Fibroblast of the aortic adventitia (primary cell): ENCODE measurements around the gene PHACTR2. TPM values are rescaled to one million over a fixed set of nuclear protein-coding genes. Genes with fewer than 3 reads are reported as not detected.
"Not testable (repeated sequence)": the region's sequence is repeated elsewhere in the genome, so short reads cannot be mapped to it uniquely, and the experiment has no call there.

ENCODE experiments used
- DNase-seq: peaks from one replicate; pipeline ENCODE4 v3.0.0-alpha.2; 2010; ENCODE audit warnings: low read depth
- H3K4me3 ChIP-seq: 2 replicates; pipeline ENCODE4 v1.5.1; 2011; ENCODE audit warnings: low read depth, mild to moderate bottlenecking, control low read depth, low read length, moderate library complexity
- total RNA-seq: library from RNA; depleted of rRNA; stranded (reverse); fragments of >200 nt; gene quantifications from 2 replicates; pipeline ENCODE4 v1.2.3, GENCODE V29; 2012; ENCODE audit warnings: low replicate concordance
- TF ChIP-seq, protein P1 (sequence below): IDR thresholded peaks from 2 replicates; pipeline ENCODE4 v1.5.1; 2011; ENCODE audit warnings: mild to moderate bottlenecking, low read length, control low read depth, inconsistent platforms; ENCODE audit not compliant: insufficient read depth

The PHACTR2 gene
- total RNA-seq, 1 donor = 74.7 TPM

DNA sequence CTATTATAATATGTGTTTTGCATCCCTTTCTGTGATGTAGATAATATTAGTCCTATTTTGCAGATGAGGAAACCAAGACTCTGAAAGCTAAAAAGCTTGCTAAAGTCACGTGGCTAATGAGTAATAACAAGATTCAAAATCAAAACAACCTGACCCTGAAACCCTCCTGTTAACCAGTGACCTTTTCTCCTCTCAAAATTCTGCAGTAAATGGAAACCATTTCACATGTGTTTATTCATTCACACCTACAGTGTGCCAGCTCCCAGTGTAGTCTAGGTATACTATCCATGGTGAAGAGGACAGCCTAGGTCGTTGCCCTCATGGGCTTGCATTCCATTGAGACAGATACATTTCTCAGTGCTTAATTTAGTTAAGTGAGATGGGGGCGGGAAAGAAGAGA, 30.6 kb upstream of the PHACTR2 start:
- DNase-seq = no peak
- TF ChIP-seq, protein P1, sequence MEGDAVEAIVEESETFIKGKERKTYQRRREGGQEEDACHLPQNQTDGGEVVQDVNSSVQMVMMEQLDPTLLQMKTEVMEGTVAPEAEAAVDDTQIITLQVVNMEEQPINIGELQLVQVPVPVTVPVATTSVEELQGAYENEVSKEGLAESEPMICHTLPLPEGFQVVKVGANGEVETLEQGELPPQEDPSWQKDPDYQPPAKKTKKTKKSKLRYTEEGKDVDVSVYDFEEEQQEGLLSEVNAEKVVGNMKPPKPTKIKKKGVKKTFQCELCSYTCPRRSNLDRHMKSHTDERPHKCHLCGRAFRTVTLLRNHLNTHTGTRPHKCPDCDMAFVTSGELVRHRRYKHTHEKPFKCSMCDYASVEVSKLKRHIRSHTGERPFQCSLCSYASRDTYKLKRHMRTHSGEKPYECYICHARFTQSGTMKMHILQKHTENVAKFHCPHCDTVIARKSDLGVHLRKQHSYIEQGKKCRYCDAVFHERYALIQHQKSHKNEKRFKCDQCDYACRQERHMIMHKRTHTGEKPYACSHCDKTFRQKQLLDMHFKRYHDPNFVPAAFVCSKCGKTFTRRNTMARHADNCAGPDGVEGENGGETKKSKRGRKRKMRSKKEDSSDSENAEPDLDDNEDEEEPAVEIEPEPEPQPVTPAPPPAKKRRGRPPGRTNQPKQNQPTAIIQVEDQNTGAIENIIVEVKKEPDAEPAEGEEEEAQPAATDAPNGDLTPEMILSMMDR = no peak
- no peak overlapping the region for H3K4me3 ChIP-seq

DNA sequence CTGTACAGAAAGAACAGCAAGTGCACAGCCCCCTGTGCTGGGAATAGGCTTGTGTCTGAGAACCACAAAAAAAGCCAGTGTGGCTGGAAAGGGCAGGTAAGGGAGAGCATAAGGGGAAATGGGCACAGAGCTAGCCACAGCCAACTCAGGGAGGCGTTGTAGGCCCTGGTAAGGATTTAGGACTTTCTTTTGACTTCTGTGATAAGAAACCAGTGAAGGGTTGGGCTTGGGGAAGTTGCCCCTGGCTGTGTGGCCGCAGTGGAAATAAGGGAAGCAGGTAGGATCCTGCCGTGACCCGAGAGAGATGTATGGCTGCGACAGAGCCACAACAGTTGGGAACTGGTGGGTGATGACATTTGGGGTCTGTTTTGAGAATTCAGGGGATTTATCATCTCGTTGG, 30.0 kb upstream of the PHACTR2 start:
- H3K4me3 ChIP-seq = no peak overlapping the region
- no peak for DNase-seq
- TF ChIP-seq, protein P1 = no peak

DNA sequence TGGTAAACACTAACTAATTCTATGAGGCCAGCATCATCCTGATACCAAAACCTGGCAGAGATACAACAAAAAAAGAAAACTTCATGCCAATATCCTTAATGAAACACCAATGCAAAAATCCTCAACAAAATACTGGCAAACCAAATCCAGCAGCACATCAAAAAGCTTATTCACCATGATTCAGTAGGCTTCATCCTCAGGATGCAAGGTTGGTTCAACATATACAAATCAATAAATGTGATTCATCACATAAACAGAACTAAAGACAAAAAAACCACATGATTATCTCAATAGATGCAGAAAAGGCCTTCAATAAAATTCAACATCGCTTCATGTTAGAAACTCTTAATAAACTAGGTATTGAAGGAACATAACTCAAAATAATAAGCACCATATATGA, 28.4 kb upstream of the PHACTR2 start:
- H3K4me3 ChIP-seq, DNase-seq: not testable (repeated sequence)

DNA sequence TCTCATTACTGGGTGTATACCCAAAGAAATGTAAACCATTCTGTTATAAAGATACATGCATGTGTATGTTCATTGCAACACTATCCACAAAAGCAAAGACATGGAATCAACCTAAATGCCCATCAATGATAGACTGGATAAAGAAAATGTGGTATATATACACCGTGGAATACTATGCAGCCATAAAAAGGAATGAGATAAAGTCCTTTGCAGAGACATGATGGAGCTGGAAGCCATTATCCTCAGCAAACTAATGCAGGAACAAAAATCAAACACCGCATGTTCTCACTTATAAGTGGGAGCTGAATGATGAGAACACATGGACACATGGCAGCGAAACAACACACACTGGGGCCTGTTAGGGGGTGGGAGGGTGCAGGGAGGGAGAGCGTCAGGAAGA, 26.4 kb upstream of the PHACTR2 start:
- not testable (repeated sequence) for H3K4me3 ChIP-seq, DNase-seq

DNA sequence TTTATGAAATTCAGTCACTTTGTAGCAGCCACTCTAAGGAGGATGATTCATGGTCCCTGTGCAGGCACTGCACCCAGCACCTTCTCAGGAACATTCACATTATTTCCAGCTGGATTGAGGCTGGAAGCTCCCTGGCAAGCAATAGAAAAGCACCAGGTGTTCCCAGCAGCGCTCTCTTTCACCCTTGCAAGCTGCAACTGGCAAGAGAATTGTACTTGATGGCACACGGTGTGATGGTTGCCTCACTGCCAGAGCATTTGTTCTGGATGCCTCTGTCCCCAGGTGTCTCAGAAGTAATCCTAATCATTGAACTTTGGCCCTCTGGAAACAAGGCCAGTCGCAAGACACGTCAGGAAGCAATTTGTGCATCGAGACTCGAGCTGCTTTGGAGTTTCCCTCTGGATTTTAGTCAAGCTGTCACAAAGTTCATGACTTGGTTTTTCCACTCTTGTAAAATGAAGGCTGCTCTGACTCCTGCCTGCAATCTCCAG, 24.9 kb upstream of the PHACTR2 start:
- TF ChIP-seq, protein P1 = no peak
- H3K4me3 ChIP-seq = no peak overlapping the region
- DNase-seq = no peak

DNA sequence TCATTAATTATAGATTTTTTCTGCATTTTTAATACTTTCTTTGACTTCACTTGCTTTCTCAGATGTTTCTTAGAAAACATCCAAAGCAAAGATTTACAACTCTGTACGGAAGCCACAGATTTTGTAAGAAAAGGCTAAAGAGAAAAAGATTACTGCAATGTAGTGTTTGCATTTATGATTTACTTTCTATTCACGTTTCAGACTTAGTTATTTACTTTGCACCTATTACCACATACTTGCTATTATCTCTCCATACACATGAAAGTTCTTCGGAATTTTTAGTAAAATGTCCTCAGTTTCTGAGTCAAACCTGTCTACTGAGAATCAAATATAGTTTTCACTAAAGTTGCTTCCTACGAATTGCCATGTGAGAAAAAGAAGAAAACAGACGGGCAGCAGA, 22.2 kb upstream of the PHACTR2 start:
- H3K4me3 ChIP-seq = no peak overlapping the region
- TF ChIP-seq, protein P1 = no peak
- no peak for DNase-seq

DNA sequence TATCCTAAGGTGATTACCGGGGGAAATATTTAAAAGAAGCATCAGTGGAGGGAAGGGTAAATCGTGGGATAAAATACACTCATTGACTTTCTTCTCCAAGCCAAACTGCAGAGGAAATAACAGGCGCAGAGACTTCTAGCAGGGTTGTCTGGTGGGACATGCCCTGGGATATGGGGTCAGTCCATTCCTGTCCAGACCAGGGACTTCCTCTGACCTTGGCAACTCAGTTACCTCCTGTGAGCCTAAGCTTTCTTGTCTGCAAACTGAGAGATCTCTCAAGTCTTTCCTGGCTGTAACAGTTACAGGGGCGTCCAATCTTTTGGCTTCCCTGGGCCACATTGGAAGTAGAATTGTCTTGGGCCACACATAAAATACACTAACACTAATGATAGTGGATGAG, 21.7 kb upstream of the PHACTR2 start:
- DNase-seq = no peak
- H3K4me3 ChIP-seq = no peak overlapping the region
- TF ChIP-seq, protein P1 = no peak

DNA sequence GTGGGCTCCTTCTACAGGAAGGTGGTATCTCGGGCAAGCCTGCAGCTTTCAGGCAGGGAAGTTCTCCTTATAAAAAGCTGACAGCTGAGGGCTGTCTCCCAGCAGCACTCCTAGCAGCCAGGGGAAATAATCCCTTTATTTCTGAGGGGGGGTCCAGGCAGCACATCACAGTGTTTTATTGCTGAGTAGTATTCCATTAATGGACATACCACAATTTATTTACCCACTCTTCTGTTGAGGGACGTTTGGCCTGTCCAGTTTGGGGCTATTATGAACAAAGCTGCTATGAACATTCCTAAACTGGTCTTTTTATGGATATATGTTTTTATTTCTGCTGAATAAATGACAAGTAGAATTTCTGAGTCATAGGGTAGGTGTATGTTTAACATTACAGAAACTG, 20.0 kb upstream of the PHACTR2 start:
- no peak overlapping the region for H3K4me3 ChIP-seq
- TF ChIP-seq, protein P1 = no peak
- no peak for DNase-seq

DNA sequence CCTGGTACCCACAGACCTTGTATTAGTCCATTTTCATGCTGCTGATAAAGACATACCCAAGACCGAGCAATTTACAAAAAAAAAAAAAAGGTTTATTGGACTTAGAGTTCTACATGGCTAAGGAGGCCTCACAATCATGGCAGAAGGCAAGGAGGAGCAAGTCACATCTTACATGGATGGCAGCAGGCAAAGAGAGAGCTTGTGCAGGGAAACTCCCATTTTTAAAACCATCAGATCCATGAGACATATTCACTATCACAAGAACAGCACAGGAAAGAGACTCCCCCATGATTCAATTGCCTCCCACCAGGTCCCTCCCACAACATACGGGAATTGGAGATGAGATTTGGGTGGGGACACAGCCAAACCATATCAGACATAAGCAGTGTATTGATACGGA, 17.6 kb upstream of the PHACTR2 start:
- DNase-seq = not testable (repeated sequence)

More for the DNA sequence above, 17.6 kb upstream of the PHACTR2 start:
- H3K4me3 ChIP-seq = not testable (repeated sequence)
